Measurements from ENCODE around the gene FSTL3.

DNA sequence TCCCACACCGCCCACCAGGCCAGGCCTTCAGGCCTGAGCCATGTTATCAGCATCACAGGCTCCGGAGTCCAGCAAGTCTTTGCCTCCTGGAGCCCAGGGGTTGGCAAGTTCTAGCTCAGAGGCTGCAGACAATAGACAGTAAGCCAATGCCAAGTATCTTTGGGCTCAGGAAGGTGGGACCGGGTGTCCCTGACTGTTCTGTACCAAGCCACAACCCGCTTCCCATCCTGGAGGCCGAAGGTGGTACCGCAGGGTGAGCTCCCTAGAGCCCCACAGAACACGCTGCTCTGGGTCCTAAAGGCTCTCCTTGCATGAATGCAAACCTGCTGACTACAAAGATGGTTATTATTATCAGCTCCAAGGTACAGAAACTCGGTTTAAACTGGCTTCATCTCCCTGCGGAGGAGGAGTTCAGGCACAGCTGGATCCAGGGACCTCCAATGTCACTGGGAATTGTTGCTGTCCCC, 5.5 kb upstream of the FSTL3 start:
- TF ChIP-seq, protein P1, sequence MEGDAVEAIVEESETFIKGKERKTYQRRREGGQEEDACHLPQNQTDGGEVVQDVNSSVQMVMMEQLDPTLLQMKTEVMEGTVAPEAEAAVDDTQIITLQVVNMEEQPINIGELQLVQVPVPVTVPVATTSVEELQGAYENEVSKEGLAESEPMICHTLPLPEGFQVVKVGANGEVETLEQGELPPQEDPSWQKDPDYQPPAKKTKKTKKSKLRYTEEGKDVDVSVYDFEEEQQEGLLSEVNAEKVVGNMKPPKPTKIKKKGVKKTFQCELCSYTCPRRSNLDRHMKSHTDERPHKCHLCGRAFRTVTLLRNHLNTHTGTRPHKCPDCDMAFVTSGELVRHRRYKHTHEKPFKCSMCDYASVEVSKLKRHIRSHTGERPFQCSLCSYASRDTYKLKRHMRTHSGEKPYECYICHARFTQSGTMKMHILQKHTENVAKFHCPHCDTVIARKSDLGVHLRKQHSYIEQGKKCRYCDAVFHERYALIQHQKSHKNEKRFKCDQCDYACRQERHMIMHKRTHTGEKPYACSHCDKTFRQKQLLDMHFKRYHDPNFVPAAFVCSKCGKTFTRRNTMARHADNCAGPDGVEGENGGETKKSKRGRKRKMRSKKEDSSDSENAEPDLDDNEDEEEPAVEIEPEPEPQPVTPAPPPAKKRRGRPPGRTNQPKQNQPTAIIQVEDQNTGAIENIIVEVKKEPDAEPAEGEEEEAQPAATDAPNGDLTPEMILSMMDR (IDR thresholded peaks at IDR 0.05 in 2 of 3, conservative IDR thresholded peaks at IDR 0.05 in 1 of 3; ENCODE audit: control insufficient read depth in 2 of 3, extremely low read depth in 1 of 3, insufficient read depth in 1 of 3, low read depth in 3 of 3, low read length in 3 of 3), result peak in 2 of 3 experiments; percentile 15 to 23; a peak in 2 of 6 replicates
- TF ChIP-seq PML (IDR thresholded peaks at IDR 0.05; ENCODE audit: low read length), result no peak

Data from GM12878 (cell line).